ENCODE measurements around the gene DYSF.

DYSF gene

DNA sequence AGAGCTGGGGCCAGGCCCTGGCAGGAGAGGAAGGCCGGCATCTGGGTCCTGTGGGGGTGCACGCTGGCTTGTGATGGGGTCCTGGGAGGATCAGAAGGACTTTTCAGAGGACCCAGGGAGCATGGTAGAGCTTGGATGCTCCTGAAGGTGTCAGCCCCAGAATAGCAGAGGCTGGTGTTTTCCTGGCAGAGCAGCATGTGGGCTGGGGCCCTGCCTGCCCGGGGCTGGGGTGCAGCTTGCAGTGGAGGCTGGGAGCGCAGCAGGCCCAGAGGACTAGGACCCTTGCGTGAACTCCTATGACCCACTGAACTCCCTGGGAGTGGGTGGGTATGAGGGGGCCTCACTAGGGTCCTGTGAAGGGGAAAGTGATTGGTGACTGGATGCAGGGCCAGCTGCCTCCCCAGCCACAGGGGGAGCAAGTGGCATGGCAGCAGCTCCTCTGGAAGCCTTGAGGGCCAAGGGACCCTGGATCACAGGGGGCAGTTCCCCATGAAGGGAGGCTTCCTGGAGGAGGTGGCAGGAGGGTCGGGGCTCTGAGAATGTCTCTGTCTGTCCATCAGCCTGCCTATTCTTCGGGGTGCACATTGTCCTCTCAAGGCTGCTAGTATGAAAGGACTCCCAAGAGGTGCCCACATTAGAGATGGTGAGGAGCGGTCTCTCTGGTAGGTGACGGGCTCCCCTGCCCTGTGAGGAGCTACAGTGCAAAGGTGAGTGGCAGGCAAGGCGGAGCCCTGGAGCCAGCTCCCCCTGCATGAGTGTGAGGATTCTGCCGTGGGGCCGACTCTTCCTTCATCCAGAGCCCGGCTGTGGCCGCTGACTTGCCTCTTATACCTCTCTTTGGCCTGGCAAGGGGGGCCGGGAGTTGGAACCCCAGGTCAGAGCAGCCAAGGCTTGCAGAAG lies 249.0 kb downstream of the DYSF start:
- DNase-seq (ENCODE audit: low read depth) = no peak
- TF ChIP-seq, protein P1, sequence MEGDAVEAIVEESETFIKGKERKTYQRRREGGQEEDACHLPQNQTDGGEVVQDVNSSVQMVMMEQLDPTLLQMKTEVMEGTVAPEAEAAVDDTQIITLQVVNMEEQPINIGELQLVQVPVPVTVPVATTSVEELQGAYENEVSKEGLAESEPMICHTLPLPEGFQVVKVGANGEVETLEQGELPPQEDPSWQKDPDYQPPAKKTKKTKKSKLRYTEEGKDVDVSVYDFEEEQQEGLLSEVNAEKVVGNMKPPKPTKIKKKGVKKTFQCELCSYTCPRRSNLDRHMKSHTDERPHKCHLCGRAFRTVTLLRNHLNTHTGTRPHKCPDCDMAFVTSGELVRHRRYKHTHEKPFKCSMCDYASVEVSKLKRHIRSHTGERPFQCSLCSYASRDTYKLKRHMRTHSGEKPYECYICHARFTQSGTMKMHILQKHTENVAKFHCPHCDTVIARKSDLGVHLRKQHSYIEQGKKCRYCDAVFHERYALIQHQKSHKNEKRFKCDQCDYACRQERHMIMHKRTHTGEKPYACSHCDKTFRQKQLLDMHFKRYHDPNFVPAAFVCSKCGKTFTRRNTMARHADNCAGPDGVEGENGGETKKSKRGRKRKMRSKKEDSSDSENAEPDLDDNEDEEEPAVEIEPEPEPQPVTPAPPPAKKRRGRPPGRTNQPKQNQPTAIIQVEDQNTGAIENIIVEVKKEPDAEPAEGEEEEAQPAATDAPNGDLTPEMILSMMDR (IDR thresholded peaks at IDR 0.05; ENCODE audit: low read depth, low read length, missing control alignments) = no peak
- H3K4me3 ChIP-seq (ENCODE audit: low read depth, low read length) = no peak overlapping the region
- in situ Hi-C loops (cut with HindIII; ENCODE audit: low sequenced_read_pairs) = no loop called here

DNA sequence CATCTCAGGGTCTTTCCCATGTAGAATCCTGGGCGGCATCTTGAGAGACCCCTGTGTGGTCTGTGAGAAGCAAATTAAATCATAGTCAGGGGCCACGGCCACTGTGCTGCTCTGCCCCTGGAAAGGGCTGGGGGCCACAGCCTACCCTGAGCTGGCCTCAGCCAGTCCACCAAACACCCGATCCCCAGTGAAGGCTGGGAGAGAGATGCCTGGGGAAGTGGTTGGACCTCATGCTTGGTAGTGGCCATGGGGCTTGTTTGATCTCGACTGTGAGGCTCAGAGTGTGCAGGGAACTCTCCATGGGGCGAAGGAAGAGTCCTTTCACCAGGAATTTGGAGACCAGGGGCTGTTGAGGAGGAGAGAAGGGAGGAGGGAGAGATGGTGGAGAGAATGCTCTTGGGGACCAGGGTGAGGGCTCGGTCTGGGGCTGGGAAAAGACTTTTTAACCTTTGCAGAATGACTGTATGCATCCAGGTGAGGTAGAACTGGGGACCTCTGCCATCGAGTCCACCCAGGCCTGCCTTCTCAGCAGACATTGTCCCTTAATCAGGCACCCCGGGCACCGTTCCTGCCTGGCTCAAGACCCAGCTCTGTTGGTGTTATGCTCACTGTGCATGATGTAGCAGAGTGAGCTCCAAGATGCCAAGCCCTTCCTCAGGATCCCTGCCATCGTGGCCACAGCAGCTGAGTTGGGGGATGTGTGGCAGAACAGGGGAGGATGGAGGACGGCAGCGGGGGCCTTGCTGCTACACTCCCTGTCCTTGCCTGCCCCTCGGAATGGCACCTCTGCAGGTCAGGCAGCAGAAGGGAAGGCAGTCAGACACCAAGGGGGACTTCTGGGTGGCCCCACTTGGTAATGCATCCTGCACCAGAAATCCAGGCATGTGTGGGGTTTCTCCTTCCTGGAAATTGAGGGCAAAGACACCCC lies 249.9 kb downstream of the DYSF start:
- H3K4me3 ChIP-seq (ENCODE audit: low read depth, low read length) = no peak overlapping the region
- in situ Hi-C loops (cut with HindIII; ENCODE audit: low sequenced_read_pairs) = no loop called here
- no peak for DNase-seq (ENCODE audit: low read depth)
- TF ChIP-seq, protein P1 (IDR thresholded peaks at IDR 0.05; ENCODE audit: low read depth, low read length, missing control alignments) = no peak

DNA sequence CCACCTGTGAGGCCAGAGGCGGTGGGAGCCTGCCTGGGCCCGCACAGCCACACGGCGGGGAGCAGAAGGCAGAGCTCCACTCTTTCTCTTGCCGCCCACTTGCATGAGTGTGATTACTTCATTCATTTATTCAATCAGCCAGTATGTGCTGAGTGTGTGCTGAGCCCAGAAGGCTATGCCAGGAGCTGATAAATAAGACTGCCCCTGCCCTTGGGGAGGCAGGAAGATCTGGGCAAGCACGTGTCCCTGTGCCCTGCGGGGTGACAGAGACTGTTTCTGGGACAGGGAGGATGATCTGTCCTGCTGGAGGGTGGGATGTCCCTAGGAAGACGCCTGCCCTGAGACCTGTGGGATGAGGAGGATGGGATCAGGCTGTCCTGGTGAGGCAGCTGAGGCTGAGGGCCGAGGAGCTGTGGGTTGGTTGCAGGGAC lies 250.8 kb downstream of the DYSF start:
- in situ Hi-C loops (cut with HindIII; ENCODE audit: low sequenced_read_pairs) = no loop called here
- H3K4me3 ChIP-seq (ENCODE audit: low read depth, low read length) = no peak overlapping the region
- TF ChIP-seq, protein P1 (IDR thresholded peaks at IDR 0.05; ENCODE audit: low read depth, low read length, missing control alignments) = no peak
- no peak for DNase-seq (ENCODE audit: low read depth)

DNA sequence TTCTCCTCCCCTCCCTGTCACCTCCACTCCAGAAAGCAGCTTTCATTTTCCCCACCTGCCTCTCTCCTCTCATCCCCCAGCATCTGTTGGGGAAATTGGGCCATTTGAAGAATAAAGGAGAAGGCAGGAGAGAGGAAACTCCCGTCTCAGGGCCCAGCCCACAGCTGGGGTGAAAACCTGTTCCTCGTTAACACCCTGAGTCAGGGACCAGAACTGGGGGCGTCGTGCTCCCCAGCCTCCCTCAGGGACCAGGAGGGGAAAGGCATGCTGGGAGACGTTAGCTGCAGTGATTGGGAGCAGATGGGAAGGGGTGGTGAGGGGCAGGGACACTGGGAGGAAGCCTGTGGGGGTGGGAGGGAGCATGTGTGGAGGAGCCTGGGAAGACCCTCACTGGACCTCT lies 251.3 kb downstream of the DYSF start:
- H3K4me3 ChIP-seq (ENCODE audit: low read depth, low read length) = no peak overlapping the region
- DNase-seq (ENCODE audit: low read depth) = no peak
- TF ChIP-seq, protein P1 (IDR thresholded peaks at IDR 0.05; ENCODE audit: low read depth, low read length, missing control alignments) = no peak
- in situ Hi-C loops (cut with HindIII; ENCODE audit: low sequenced_read_pairs) = no loop called here

DNA sequence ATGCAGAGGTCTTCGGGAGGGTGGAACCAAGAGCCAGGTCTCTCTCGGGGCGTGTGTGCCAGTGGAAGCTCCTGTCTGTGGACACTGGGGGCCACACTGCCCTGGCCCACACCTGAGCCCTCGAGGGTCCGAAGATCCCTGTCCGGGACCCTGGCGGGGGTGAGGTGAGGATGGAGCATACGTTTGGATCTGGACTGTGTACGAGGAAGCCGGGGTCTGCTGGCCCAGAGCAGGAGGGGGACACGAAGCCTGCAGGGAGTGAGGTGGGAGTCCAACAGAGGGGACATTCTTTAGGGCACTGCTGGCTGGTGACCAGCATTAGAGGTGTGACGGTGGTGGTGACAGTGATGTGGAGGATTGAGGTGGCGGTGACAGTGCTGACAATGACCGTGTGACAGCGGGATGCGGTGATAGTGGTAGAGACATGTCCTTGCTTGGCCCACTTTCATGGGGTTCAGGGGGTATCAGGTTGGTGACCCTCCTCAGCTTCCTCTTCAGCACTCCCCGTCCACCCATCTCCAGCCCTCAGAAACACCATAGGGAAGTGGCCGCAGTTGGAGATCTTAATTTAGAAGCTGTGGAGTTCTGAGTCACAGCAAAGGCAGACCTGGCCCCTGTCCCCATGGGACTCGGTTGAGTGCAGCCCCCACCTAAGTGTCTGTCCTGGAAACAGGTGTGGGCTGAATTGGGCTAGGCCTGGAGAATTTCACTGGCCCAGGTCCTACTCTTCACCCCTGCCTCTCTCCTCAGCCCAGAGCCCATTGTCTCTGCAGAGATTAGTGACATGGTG lies 252.0 kb downstream of the DYSF start:
- H3K4me3 ChIP-seq (ENCODE audit: low read depth, low read length) = no peak overlapping the region
- DNase-seq (ENCODE audit: low read depth) = no peak
- TF ChIP-seq, protein P1 (IDR thresholded peaks at IDR 0.05; ENCODE audit: low read depth, low read length, missing control alignments) = no peak
- in situ Hi-C loops (cut with HindIII; ENCODE audit: low sequenced_read_pairs) = no loop called here

DNA sequence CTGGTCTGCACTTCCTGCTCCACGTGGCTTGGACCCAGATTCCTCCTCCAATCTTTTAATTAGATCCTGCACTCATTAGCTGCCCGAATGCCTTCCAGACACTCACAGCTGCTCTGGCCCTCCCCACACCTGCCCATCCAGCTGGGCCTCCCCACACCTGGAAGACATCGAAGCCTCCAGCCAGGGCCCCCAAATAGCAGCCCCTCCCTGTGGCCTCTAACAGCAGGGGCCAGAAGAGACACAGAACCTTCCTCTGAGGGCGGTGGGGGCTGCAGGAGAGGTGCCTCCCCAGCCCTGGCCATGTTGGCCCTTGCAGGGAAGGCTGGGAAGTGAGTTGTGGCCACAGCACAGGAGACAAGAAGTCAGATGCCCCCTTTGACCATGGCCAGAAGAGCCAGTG lies 252.8 kb downstream of the DYSF start:
- in situ Hi-C loops (cut with HindIII; ENCODE audit: low sequenced_read_pairs) = no loop called here

More for the DNA sequence above, 252.8 kb downstream of the DYSF start:
- TF ChIP-seq, protein P1 (IDR thresholded peaks at IDR 0.05; ENCODE audit: low read depth, low read length, missing control alignments) = no peak
- DNase-seq (ENCODE audit: low read depth) = no peak
- no peak overlapping the region for H3K4me3 ChIP-seq (ENCODE audit: low read depth, low read length)

Measured in astrocyte of the cerebellum (primary cell).